Amniotic stem cell (primary cell): ENCODE measurements around the gene KRTAP12-2.

Experiments
- DNase-seq: peaks from one replicate; lab custom pipeline; 2025; lab: John Stamatoyannopoulos, UW

The KRTAP12-2 gene

DNA sequence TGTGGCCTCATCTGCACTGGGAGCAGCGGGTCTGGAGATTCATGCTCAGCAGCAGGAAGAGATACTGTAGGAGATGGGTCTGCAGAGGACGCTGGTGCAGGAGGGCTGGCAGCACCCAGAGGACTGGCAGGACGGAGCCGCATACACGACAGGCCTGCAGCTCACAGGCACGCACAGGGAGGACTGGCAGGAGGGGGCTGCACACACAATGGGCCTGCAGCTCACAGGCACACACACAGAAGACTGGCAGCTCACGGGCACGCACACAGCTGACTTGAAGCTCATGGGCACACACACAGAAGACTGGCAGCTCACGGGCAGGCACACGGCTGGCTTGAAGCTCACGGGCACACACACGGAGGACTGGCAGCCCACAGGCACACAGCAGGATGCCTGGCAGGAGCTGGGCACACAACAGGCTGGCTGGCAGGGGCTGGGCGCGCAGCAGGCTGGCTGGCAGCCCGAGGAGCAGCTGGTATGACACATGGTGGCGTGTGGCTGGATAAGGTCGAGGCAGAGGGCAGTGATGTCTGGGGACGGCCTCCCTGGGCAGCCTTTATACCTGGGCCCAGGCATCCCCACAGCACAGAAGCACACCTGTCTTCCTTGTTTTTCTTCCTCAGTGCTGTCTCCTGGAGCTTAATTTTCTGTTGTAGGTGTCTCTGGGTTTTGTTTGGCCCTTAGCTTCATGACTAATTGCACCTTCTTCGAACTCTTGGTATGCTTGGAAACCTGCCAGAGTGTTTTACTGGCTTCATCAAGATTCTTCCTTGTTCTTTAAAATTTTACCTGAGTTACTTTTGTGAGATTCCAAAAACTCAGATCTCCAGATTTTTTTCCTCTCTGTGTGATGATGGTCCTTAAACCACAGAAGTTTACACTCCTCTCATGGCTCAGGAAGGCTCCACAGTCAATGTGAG, at the start of gene KRTAP12-2:
TSS of gene KRTAP12-2 (minus strand) at position 527 of the 920 bp plus-strand sequence. CDS start at position 486, 41 bp downstream.
- DNase-seq: no peak

DNA sequence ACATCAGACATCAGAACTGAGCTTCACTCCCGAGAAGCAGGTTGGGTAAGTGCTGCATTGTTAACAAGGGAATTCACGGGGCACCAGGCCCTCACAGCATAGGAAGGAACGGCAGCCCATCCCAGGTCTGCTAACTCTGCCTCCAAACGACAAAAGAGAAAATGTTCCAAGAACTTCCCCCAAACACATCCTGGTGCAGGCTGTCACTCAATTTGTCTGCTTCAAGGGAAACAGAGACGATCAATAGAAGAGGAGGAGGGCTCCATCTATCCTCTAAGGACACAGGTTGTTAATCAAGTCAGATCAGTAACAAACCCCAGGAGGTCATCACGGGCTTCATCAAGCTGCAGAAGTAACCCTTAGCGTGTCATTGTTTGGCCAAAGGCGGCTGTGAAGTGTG, 48.2 kb upstream of the KRTAP12-2 start:
- no peak for DNase-seq

GRCh38 chr21:44713846-44714245, 47.1 kb upstream of the KRTAP12-2 start:
- no peak for DNase-seq

DNA sequence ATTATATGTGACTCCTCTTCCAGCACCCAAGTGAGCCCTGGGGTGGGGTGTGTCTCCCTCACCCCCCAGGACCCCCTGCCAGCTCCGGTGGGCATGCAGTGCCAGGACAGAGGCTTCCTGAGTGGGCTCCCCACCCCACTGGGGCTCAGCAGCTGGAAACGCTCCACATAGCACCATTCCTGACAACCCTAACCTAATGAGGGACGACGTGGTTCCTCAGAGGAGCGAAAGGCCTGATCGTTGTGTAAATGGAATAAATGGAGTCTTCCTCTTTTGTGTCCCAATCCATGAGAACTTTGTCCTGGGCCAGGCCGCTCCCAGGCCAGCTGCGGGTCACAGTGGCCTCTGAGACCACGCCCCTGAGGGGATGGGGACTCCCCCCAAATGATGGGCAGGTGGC, 46.4 kb upstream of the KRTAP12-2 start:
- DNase-seq: no peak

- no peak for DNase-seq
These were observed 45.7 kb upstream of the KRTAP12-2 start for GRCh38 chr21:44712203-44713028.

DNA sequence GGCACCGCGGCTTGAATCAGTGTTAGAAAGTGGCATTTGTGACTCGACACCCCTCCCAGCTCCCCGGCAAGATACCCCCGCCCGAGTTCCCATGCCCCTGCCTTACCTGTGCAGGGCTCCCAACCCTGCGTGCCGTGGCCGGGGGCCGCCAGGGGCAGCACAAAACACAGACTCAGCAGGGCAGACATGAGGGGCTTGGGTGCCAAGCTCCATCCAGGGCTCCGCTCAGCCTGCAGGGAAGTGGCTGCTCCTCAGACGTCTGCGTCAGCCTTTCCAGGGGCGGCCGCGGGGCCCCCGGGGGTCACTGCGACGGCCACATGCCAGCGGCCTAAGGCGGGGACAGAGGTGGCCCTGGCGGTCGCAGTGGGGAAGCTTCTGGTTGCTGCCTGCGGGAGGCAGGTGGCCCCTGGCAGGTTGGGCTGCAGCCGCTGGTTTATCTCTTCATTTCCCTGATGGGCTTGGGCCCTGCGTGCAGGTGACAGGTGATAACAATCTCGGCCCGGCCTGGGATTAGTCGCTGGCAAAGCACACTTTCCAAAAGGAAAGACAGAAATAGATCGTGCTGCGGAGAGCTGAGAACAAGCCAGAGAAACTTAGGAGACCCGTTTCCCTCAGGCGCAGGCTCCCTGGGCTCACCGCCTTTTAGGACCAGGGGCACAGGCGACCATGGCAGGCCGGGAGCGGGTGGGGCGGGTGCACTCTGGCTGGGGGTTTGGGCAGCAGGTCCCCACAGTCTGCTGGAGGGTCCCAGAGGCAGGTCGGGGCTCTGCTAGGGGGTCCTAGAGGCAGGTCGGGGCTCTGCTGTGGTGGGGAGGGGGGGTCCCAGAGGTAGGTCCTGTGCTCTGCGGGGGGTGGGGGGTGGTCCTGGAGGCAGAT, 44.8 kb upstream of the KRTAP12-2 start, which contains the start of gene TSPEAR:
TSS of gene TSPEAR (minus strand) at position 246 of the 876 bp plus-strand sequence. CDS start at position 188, 58 bp downstream.
- DNase-seq: no peak

DNA sequence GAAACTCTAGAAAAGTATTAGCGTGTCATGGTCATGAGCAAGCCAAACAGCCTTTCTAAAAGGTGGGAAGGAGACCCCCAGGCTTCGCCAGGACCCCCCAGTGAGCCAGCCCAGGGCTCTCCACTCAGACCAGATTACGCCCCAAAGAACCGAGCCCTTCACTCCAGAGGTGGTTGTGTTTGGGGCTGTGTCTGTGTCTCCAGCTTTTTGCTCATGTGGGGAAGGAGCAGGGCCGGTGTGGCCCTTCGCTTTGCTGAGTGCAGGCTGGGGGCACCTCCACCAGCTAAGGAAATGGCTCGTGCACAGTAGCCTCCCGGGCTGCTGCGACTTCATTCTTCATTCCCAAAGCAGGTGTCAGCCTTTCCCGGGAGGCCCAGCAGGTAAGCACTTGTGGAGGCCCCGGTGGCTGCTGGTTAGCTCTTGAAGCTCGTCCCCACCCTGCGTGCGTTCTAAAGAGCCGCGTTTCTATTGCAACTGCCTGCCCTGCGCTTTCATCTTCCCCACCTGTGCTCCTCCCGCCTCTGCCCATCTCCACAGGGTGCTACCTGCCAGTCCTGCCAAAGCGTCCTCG, 44.1 kb upstream of the KRTAP12-2 start:
- DNase-seq: no peak

DNA sequence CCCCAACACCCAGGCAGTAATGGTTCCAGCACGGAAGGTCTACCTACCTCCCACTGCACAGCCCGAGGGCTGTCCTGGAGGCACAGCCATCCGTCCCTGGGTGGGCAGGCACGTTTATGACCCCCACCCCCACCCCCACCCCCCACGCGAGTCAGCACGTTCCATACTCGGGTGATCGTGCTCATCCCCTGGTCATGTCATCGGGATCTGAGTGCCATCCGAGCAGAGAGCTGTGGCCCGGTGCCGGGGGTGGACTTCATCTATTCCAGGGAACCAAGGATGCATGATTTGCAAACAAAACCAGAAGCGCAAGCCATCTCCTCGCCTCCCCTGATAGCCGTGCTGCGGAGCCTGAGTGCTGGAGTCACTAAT, 43.6 kb upstream of the KRTAP12-2 start:
- no peak for DNase-seq

DNA sequence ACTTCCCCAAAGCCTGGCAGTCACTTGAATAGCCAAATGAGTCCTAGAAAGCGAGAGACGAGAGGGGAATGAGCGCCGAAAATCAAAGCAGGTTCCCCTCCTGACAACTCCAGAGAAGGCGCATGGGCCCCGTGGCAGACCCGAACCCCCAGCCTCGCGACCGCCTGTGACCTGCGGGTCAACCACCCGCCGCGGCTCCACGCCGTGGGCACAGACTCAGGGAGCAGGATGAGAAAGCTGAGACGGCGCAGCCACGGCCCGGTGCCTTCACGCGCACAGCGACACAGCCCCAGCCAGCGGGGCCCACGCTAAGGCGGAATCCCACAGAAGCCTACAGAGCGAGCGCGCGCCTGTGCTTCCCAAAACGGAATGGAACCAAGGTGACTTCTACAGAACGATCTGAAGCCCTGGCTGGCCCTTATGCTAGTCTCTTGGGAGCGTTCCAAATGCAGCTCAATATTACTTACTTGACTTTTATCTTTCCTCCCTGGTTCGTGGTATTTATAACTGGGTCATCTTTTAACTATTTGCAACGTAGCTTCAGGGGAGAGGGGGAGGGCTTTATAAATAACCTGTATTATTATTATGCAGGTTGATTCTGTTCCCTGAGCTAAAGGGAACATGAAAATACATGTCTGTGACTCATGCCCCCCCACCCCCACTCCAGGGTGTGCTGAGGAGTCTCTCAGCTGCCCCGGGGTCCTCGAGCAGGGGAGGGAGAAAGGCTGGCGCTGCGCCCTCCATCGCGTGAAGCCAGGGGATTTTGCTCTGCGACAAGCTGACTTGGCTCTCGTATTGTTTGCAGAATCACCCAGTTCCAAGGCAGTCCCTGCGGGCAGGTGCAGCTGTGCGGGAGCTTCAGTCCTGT, 42.9 kb upstream of the KRTAP12-2 start:
- no peak for DNase-seq

- no peak for DNase-seq
These were observed 42.2 kb upstream of the KRTAP12-2 start for GRCh38 chr21:44708866-44709425.

- no peak for DNase-seq
These were observed 41.6 kb upstream of the KRTAP12-2 start for GRCh38 chr21:44708213-44708865.

DNA sequence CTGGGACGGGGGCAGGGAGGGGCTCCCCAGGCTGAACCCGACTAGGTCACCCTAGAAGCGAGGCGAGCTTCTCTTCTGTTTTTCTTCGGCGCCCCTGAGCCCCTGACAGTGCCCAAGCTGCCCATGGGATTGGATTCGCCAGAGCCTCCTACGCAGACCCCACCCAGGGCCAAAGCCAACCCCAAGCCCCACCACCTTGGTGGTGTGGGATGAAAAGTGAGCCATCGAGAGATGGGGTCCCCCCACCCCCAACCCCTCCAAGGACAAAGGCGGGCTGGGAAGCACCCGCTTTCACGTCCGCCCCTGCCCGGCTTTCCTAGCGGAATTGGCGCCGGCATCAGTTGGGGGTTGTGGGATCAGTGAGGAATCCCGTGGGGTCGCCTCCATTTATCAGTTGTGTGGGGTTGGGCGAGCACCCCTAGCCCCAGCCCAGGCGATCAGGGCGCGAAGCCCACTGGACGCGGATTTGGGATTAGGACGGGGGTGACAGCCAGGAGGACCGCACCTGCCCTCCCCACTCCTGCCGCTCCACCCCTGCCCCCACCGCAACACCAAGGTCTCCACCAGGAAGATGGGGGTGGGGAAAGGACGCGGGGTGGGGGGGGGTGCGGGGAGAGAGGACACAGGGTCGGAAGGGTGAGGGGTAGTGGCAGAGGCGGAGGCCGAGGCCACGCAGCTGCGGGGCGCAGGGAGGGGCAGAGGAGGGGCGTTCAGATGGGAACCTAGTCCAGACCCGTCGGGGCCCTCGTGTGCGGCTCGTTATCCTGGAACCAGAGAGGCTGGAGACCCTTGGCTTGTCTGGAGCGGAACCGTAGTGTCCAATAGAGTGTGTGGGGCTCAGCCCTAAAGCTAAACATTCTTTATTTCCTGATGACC, 40.2 kb upstream of the KRTAP12-2 start:
- no peak for DNase-seq

DNA sequence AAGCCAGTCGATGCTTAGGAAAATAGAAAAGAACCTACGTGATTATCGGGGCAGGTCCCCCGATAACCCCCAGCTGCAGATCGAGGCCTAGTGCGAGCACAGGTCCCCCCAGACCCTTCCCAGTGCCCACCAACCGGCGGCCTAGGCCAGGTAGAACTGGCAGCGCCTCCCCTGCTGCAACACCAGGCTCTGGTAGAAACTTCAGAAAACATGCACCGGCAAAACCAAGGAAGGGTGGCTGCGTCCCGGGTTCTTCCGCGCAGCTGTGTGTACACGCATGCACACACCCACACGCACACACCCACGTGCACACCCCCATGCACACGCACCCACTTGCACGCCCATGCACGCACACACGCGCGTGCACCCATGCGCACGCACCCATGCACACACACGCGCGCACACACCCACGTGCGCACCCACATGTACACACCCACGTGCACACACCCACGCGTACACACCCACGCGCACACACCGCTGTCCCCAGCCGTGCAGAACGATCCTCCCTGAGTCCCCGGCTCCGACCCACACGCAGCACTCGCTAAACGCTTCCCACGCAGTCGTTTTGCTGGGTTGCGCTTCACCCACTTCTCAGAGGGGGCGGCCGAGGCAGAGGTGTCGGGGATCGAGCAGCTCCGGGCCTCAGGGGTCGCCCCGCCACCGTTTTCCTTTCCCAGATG, 39.4 kb upstream of the KRTAP12-2 start:
- no peak for DNase-seq

GRCh38 chr21:44704636-44705001, 37.9 kb upstream of the KRTAP12-2 start:
- DNase-seq: no peak

- DNase-seq: no peak
These were observed 37.3 kb upstream of the KRTAP12-2 start for GRCh38 chr21:44703731-44704635.

DNA sequence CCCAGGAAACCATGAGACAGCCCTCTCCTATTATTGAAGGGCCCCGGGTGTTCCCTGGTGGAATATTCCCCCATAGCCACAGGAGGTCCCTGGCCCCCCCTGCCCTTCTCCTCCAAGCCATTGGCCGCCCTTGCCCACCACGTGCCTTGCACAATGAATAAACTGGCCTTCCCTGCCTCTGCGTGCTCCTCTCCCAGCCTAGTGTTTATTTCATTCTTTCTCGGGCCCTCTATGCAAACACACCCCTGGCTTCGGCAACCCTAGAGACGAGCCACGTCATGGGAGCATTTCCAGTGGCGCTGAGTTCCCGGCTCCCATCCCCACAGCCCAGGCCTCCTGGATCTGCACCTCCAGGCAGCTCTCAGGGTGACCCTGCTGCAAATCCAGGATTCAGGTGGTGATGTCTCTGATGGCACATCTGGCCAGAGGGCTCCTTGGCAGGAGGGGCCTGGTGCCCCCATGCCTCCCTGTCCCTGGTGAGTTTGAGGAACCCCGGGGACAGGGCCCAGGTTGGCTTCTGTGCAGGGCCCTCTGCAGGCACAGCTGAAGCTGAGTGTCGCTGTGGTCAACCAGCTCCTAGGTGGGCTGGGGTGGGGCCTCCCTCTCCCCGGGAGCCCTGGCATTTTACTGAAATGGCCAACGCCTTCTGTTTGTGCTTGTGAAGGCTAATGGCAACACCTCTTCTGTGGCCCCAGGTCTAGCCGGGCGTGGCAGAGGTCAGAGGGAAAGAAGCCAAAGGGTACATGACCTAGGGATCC, 36.4 kb upstream of the KRTAP12-2 start:
- no peak for DNase-seq
